Measurements from ENCODE around the gene ANKRD33.

ANKRD33 gene

GRCh38 chr12:51887476-51888315 is at the start of gene ANKRD33:
TSS of gene ANKRD33 (plus strand) at chr12:51888103. CDS start at chr12:51888187, 84 bp downstream.
- DNase-seq = peak in 2 of 3 donors; percentile 47 to 65

DNA sequence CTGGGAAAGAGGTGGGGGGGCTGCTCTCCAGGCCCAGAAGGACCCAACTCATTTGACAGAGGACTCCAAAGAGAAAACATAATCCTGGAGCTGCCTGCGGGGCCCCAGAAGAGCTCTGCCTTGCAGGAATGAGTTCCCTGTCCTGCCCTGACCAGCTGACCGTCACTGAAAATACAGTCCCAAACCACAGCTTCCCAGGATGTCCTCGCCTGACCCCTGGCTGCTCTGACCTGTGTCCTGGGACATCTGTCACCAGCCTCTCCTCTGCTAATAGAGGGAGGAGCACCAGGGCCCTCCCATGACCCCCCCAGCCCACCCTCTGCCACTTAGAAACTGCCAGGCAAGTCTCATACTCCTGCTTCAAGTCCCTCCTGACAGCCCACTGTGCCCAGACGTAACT is 49.1 kb upstream of the ANKRD33 start:
- DNase-seq = no peak

DNA sequence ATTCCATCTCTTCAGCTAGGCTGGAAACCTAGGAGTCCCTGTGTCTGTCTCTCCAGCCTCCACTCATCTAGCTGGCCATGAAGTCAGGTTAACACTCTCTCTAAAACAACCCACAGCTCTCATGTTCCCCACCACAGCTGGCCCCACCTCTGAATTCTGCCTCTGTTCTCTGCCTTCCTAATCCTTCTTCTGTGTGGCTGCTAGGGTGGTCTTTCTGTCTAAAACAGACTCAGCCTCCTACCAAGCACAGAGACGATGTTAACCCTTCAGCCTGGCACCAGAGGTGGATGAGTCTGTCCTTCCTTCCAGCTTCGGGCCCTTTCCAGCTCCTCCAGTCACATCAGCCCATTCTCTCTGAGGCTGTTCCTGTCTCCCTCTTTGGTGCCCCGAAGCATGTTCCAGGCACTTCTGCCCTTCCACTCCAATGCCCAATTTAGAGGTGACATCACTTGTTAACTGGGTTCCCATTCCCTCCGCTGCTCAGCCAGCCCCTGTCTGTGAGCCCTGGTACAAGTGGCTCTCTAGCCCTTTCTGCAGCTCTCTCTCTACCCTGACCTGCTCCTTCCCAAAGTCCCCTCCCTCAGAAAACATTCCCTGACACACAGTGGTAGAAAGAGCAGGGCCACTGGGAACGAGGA is 48.5 kb upstream of the ANKRD33 start:
- no peak for DNase-seq

- no peak for DNase-seq
Observed at GRCh38 chr12:51840966-51841365, 46.9 kb upstream of the ANKRD33 start.

DNA sequence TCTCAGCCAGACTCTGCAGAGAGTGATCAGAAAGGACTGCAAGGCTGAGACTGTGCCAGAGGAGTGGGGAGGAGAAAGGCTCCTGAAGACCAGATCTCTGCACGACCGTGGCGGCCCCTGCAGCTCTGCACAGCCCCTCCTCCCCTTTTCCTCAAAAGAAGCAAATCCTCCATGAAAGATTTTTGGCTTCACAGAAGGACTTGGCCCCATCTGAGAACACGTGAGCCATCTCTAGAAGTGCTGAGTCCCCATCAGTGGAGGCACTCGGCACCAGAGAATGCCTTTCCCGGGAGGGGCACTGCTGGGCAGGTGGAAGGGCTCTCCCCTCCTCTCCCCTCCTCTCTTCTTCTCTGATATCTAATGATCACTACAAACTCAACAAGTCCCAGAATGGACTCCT is 46.2 kb upstream of the ANKRD33 start:
- DNase-seq = no peak

DNA sequence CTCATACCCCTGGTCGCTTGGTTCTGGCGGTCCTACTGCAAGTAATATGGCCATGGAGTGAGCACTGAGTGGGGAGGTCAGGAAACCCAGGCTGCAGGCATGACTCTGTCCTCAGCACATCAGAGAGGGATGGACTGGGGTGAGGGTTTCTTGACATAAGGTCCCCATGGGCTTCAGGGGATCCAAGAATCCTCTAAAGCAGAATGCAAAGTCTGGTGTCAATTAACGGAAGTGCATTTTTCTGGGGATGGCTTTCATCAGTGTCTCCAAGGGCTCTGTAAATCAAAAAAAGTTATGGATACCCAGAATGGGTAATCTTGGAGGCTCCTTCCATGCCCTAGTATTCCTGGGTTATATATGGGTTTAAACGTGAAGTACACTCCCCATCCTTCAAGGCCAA is 43.0 kb upstream of the ANKRD33 start:
- no peak for DNase-seq

DNA sequence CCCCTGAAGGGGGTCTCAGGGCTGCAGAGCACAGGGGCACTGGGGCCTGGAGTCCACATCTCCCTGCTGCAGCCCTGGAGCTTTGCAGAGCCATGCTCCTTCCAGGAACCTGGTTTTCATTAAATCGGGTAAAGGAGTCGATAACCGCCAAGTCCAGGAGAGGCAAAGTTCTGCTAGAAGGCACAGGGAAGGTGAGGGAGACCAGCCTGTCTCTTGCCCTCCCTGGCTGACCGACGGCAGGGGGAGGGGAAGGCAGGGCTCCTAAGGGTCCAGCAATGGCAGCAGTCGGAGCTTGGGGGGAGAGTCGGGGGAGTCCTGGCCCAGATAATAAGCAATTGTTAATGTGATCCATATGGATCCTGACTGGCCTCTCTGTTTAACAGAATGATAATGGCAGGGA is 42.4 kb upstream of the ANKRD33 start:
- no peak for DNase-seq

DNA sequence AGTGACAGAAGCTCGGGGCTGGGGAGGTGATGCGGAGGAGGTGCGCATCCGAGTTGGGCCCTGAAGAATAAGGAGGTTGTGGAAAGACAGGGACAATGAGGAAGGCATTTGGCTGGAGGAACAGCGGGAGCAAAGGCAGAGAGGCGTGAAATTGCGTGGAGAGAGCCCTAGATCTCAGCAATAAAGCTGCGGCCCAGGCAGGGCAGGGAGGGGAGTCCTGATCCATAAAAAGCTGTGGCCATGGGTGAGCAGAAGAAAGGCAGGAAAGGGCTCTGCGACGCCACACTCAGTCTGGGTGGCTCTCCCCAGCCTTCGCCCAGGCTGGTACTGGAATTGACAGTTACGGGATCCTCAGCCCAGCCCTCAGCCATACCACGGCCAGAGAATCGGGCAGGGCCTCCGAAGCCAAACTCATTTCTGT is 41.6 kb upstream of the ANKRD33 start:
- no peak for DNase-seq

DNA sequence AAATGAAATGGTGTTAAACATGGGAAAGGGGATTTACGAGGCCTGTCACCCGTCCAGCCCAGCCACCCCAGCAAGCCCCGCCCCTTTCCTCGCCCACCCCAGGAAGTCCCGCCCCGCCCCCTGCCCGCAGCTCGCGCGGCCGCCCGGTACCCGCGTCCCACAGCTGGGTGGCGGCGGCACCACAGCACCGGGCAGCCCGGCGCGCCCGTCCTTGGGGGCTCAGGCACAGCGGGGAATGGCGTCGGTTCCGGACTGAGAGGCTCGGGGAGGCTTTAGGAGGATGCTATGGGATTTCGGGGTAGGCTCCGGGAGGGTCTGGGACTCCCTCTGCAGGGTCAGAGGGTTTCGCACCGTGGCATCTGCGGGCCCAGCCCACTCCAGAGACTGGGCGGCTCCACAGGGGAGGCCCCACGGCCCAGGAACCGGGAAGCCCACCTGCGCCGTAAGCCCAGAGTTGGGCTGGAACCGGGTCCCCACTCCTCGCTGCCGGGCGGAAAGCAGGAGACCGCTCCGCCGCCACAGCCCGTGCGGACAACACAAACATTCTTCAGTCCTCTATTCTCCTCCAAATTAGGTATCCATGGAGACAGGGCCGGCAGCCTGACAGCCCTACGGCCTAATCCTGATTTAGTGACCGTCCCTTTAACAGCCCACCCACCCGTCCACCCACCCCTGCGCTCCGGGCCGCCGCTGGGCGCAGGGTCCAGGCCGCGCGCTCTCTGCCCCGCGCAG is 40.8 kb upstream of the ANKRD33 start:
- peak; percentile 58 to 86 (median 68) for DNase-seq

DNA sequence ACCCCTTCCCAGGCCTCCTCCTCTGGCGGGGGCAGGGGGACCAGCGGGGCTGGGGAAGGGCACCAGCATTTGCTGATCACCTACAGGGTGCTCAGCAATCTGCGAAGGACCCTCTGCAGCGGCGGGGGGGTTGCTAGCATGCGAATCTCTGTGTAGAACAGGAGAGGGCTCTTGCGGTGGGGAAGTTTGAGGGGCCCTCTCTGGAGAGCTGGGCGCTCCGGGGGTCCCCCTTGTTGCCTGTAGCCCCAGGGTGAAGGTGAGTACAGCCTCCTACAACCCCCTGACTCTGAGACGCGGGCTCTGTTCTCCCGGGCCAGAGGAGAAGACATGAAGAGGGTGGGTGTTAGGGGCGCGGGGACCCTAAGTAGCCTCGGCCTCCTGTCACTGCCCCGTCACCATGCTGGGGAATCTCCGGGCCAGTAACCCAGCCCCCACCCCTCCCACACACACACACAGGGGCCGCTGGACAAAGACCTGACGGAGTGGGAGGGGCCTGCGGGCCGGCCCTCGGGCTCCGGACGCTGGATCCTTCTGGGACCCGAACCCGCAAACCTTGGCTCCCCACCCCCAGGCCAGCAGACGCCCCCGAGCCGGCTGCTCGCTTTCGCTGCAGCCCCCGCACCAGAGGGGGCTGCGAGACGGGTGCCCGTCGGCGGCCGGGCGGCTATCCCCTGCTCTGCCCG is 40.1 kb upstream of the ANKRD33 start:
- peak; percentile 52 to 67 (median 60) for DNase-seq

DNA sequence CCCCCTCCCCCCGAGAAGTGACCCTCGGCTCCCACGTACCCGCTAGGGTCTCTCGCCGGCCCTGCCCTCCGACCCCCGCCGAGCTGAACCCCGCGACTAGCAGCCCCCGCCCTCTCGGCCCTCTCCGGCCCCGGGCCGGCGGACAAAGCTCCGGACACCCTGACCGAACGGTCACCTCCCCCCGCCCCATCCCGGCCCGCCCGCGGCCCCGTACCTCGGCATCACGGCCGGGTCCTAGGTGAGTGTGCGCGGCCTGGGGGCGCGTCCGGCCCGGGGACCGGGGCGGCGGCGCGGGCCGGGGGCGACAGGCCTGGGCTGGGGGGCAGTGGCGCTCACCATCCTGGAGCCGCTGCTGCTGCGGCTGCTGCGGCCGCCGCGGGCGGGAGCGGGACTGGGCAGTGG is 39.6 kb upstream of the ANKRD33 start, which contains the start of gene FIGNL2:
Gene FIGNL2 (minus strand): TSS at position 393 of the 402 bp plus-strand sequence. CDS start 26,305 bp downstream, outside the sequence.
- no peak for DNase-seq

GRCh38 chr12:51848841-51849735 is 38.8 kb upstream of the ANKRD33 start:
- DNase-seq = no peak

- no peak for DNase-seq
Observed at GRCh38 chr12:51850081-51850964, 37.6 kb upstream of the ANKRD33 start.

GRCh38 chr12:51850965-51851299 is 37.0 kb upstream of the ANKRD33 start:
- DNase-seq = no peak

- peak in 2 of 3 donors; percentile 37 to 38 for DNase-seq
Observed at GRCh38 chr12:51851413-51852124, 36.3 kb upstream of the ANKRD33 start.

DNA sequence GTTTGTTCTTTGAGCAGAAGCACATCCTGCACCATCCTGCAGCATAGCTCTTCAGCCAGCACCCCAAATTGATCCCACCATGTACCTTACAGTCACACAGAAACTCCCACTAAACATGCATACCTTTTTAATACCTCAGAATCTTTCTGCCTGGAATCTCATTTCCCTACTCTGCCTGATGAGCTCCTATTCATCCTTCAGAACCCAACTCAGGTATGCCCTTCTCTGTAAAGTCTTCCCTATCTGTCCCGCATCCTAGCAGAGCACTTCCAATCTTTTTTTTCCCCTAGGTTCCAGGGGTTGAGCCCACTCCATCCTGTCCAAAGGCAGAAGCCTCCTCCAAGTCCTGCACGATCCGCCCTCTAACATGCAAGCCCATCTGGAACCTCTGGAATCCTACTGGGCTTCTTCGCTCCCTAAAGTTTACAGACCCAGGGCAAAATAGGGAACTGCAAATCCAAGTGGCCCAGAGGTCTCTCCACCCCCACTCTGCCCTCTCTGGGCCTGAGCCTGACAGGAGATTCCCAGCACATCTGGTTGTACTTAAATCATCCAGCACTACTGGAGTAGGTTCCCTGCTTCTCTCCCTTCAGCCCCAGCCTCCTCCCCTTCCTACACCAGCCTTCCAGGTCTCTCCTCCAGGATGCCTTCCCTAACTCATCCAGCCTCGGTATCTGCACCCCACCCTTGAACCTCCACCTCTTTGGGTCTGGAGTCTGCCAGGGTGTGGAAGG is 35.3 kb upstream of the ANKRD33 start:
- peak in 2 of 3 donors; percentile 30 to 47 for DNase-seq

DNA sequence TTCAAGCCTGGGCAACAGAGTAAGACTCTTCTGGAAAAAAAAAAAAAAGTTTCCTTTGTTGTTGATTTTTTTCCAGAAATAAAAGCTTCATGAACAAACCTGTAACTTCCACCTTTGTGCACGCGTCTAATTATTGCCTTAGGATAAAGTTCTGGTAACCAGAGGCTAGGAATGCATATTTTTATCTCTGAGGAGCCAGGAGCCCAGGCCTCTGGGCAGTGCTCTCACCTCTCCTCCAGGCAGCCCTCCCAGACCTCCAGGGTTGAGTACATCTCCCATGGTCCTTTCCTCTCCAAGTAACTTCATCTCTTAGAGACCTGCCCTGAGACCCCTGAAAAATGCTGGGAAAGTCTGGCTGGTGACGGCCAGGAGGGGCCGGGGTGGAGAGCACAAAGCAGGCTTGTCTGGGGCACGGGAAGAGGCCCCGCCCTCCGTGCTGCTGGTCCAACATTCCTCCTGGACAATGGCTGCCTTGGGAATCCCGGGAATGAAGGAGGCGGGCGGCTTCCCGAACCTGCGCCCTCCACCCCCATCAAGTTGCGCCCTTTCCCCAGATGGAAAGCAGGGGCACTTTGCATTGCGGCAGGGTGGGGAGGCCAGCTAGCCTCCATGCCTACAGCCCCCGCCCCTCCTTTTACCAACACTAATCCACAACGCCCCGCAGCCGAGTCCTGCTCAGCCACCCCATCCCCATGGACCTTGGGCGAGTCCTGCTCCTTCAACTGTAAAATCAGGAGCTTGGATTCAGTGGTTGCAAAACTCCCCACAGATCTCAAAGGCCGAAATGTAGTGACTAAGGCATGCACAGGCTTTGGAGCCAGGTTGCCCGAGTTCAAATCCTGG is 32.1 kb upstream of the ANKRD33 start:
- DNase-seq = no peak

DNA sequence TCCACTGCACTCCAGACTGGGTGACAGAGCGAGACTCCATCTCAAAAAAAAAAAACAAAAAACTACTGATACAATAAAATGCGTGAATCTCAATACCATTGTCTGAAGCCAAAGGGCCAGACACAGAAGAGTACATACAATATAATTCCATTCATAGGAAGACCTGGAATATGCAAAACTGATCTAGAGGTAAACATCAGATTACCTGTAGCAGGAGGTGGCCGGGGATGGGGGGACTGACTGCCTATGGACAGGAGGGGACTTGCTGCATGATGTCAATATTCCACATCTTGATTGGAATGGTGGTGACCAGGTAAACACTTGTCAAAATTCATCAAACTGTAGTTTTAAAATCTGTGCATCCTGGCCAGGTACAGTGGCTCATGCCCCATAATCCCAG is 26.9 kb upstream of the ANKRD33 start:
- no peak for DNase-seq
